ENCODE measurements around the gene SMCO1.
"Not testable (repeated sequence)": the region's sequence is repeated elsewhere in the genome, so short reads cannot be mapped to it uniquely, and the experiment has no call there.

The SMCO1 gene

GRCh38 chr3:196463804-196464203 lies 51.3 kb downstream of the SMCO1 start:
- Histone ChIP-seq H3K27me3 (ENCODE audit: low read length) (no peaks in the 10 kb centered on the region), H3F3A (ENCODE audit: insufficient read depth) (0 out of 2 replicates have a peak, but pooled peaks cover 4% of the 10 kb centered on the region), H3K27ac (ENCODE audit: low read depth, low read length) (no peak overlapping the region), H3K9ac (ENCODE audit: low read length) (no peak overlapping the region), H3K79me2 (ENCODE audit: insufficient read depth, low read length) (no peaks in the 10 kb centered on the region; the same call in 1 of the 2 replicates), H3K9me3 (ENCODE audit: insufficient read depth, low read length) (no peaks in the 10 kb centered on the region), H3K4me3 (ENCODE audit: insufficient read depth, low read length, poor library complexity, severe bottlenecking) (no peak overlapping the region), H3K36me3 (ENCODE audit: low read length) (peaks cover 6% of the 10 kb centered on the region; the same call in 1 of the 2 replicates), H2AFZ (ENCODE audit: low read depth, low read length, severe bottlenecking) (no peak overlapping the region), H3K4me2 (ENCODE audit: low read depth, low read length, poor library complexity, severe bottlenecking) (no peak overlapping the region), H4K20me1 (ENCODE audit: low read depth, low read length) (peaks cover 5% of the 10 kb centered on the region; the same call in 1 of the 2 replicates), H3K9me2 (replicated peaks; ENCODE audit: insufficient read depth, low read length) (no peaks in the 10 kb centered on the region)
- TF ChIP-seq CTCF (IDR thresholded peaks at IDR 0.05; ENCODE audit: insufficient read depth, low read length, poor library complexity, severe bottlenecking): no peak
- no peak for TF ChIP-seq EZH2phosphoT487 (conservative IDR thresholded peaks at IDR 0.05; ENCODE audit: low read length)

DNA sequence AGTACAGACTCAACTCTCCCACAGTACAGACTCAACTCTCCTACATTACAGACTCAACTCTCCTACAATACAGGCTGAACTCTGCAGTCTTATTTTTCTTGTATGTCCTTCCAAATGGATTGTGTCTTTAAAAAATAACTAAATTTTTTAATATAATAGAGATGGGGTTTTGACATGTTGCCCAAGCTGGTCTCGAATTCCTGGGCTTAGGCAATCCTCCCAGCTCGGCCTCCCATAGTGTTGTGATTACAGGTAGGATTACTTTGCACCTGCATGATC lies 51.7 kb downstream of the SMCO1 start:
- no peak overlapping the region for H3K9ac ChIP-seq (ENCODE audit: low read length)
- H3K79me2 ChIP-seq (ENCODE audit: insufficient read depth, low read length): no peaks in the 10 kb centered on the region; the same call in 1 of the 2 replicates
- H3K9me2 ChIP-seq (replicated peaks; ENCODE audit: insufficient read depth, low read length): no peaks in the 10 kb centered on the region
- no peak overlapping the region for H2AFZ ChIP-seq (ENCODE audit: low read depth, low read length, severe bottlenecking)
- no peaks in the 10 kb centered on the region for H3K27me3 ChIP-seq (ENCODE audit: low read length)
- 0 out of 2 replicates have a peak, but pooled peaks cover under 1% of the 10 kb centered on the region for H4K20me1 ChIP-seq (ENCODE audit: low read depth, low read length)
- H3K4me3 ChIP-seq (ENCODE audit: insufficient read depth, low read length, poor library complexity, severe bottlenecking): no peak overlapping the region
- no peak for TF ChIP-seq CTCF (IDR thresholded peaks at IDR 0.05; ENCODE audit: insufficient read depth, low read length, poor library complexity, severe bottlenecking)
- TF ChIP-seq EZH2phosphoT487 (conservative IDR thresholded peaks at IDR 0.05; ENCODE audit: low read length): no peak
- H3K9me3 ChIP-seq (ENCODE audit: insufficient read depth, low read length): no peaks in the 10 kb centered on the region
- 0 out of 2 replicates have a peak, but pooled peaks cover 4% of the 10 kb centered on the region for H3F3A ChIP-seq (ENCODE audit: insufficient read depth)
- H3K4me2 ChIP-seq (ENCODE audit: low read depth, low read length, poor library complexity, severe bottlenecking): no peak overlapping the region
- H3K27ac ChIP-seq (ENCODE audit: low read depth, low read length): no peak overlapping the region
- H3K36me3 ChIP-seq (ENCODE audit: low read length): peaks cover 4% of the 10 kb centered on the region; the same call in 1 of the 2 replicates

- H3K9me2 ChIP-seq (replicated peaks; ENCODE audit: insufficient read depth, low read length); H3K4me2 ChIP-seq (ENCODE audit: low read depth, low read length, poor library complexity, severe bottlenecking); H3K9me3 ChIP-seq (ENCODE audit: insufficient read depth, low read length); H3K36me3 ChIP-seq (ENCODE audit: low read length); H3K79me2 ChIP-seq (ENCODE audit: insufficient read depth, low read length); H3F3A ChIP-seq (ENCODE audit: insufficient read depth); H3K27ac ChIP-seq (ENCODE audit: low read depth, low read length); H3K9ac ChIP-seq (ENCODE audit: low read length); H4K20me1 ChIP-seq (ENCODE audit: low read depth, low read length); H3K4me3 ChIP-seq (ENCODE audit: insufficient read depth, low read length, poor library complexity, severe bottlenecking); H3K27me3 ChIP-seq (ENCODE audit: low read length); H2AFZ ChIP-seq (ENCODE audit: low read depth, low read length, severe bottlenecking): not testable (repeated sequence)
These were observed 52.3 kb downstream of the SMCO1 start for GRCh38 chr3:196462680-196463477.

- no peaks in the 10 kb centered on the region for H3K9me2 ChIP-seq (replicated peaks; ENCODE audit: insufficient read depth, low read length)
- H3K9ac ChIP-seq (ENCODE audit: low read length): no peak overlapping the region
- no peak overlapping the region for H3K4me2 ChIP-seq (ENCODE audit: low read depth, low read length, poor library complexity, severe bottlenecking)
- no peak overlapping the region for H3K4me3 ChIP-seq (ENCODE audit: insufficient read depth, low read length, poor library complexity, severe bottlenecking)
- TF ChIP-seq EZH2phosphoT487 (conservative IDR thresholded peaks at IDR 0.05; ENCODE audit: low read length): no peak
- TF ChIP-seq CTCF (IDR thresholded peaks at IDR 0.05; ENCODE audit: insufficient read depth, low read length, poor library complexity, severe bottlenecking): no peak
- H3F3A ChIP-seq (ENCODE audit: insufficient read depth): peaks cover 7% of the 10 kb centered on the region; the same call in 1 of the 2 replicates
- no peaks in the 10 kb centered on the region for H3K9me3 ChIP-seq (ENCODE audit: insufficient read depth, low read length)
- no peaks in the 10 kb centered on the region for H3K36me3 ChIP-seq (ENCODE audit: low read length)
- H3K27ac ChIP-seq (ENCODE audit: low read depth, low read length): no peak overlapping the region
- no peaks in the 10 kb centered on the region for H4K20me1 ChIP-seq (ENCODE audit: low read depth, low read length)
- H2AFZ ChIP-seq (ENCODE audit: low read depth, low read length, severe bottlenecking): no peak overlapping the region
- H3K27me3 ChIP-seq (ENCODE audit: low read length): no peaks in the 10 kb centered on the region
- H3K79me2 ChIP-seq (ENCODE audit: insufficient read depth, low read length): no peaks in the 10 kb centered on the region
These were observed 57.1 kb downstream of the SMCO1 start for GRCh38 chr3:196458063-196458462.

DNA sequence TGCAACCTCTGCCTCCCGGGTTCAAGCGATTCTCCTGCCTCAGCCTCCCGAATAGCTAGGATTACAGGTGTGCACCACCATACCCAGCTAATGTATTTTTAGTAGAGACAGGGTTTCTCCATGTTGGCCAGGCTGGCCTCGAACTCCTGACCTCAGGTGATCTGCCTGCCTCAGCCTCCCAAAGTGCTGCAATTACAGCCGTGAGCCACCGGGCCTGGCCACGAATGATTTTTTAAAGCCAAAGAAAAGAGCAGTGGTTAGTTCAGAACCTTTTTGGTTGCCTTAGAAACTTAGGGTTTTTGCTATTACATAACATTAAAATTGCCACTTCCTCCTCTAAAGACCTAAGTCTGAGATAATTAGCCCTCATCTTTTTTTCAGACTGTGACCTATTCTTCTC lies 57.7 kb downstream of the SMCO1 start:
- H3K9me3 ChIP-seq (ENCODE audit: insufficient read depth, low read length); H3K36me3 ChIP-seq (ENCODE audit: low read length); H3K27ac ChIP-seq (ENCODE audit: low read depth, low read length); H3K27me3 ChIP-seq (ENCODE audit: low read length); H2AFZ ChIP-seq (ENCODE audit: low read depth, low read length, severe bottlenecking); H3K9ac ChIP-seq (ENCODE audit: low read length); H3K4me3 ChIP-seq (ENCODE audit: insufficient read depth, low read length, poor library complexity, severe bottlenecking); H3K79me2 ChIP-seq (ENCODE audit: insufficient read depth, low read length); H3K9me2 ChIP-seq (replicated peaks; ENCODE audit: insufficient read depth, low read length); H3F3A ChIP-seq (ENCODE audit: insufficient read depth); H4K20me1 ChIP-seq (ENCODE audit: low read depth, low read length); H3K4me2 ChIP-seq (ENCODE audit: low read depth, low read length, poor library complexity, severe bottlenecking): not testable (repeated sequence)
